HepG2 (cell line): ENCODE measurements around the gene PCNX1. TPM values are rescaled to one million over a fixed set of nuclear protein-coding genes. Genes with fewer than 3 reads are reported as not detected.

ENCODE experiments used
- ATAD3A ChIP-seq: sonication (generic); formaldehyde crosslinking; IDR thresholded peaks from 2 replicates; pipeline ENCODE4 v1.4.0; 2020; ENCODE audit warnings: missing genetic modification reagents
- ATF4 ChIP-seq, 2 experiments: fragments of 450-650 bp in 1 of 2; sonication (generic) in 1 of 2; formaldehyde crosslinking; IDR thresholded peaks; 2 replicates each; pipeline versions ENCODE4 v1.5.0 to v1.8.0; 2020 to 2022; ENCODE audit warnings: mild to moderate bottlenecking in 1 of 2, missing genetic modification reagents in 1 of 2
- CENPX ChIP-seq: sonication (generic); formaldehyde crosslinking; IDR thresholded peaks from 2 replicates; pipeline ENCODE4 v1.9.0; 2021; ENCODE audit warnings: mild to moderate bottlenecking, missing genetic modification reagents, moderate library complexity
- FOXA3 ChIP-seq: IDR thresholded peaks from 2 replicates; pipeline ENCODE4 v1.6.1; 2016; ENCODE audit warnings: missing genetic modification reagents, missing compliant biosample characterization
- LCORL ChIP-seq, 2 experiments: fragments of 450-650 bp in 1 of 2; sonication (generic) in 1 of 2; formaldehyde crosslinking in 1 of 2; IDR thresholded peaks; 2 replicates each; pipeline versions ENCODE4 v1.5.0 to v1.6.1; 2017 to 2020; ENCODE audit warnings: antibody characterized with exemption in 1 of 2, missing genetic modification reagents in 1 of 2
- MAX ChIP-seq: IDR thresholded peaks from 2 replicates; pipeline ENCODE4 v1.6.1; 2012; ENCODE audit warnings: inconsistent platforms
- MYPOP ChIP-seq: sonication (generic); formaldehyde crosslinking; IDR thresholded peaks from 2 replicates; pipeline ENCODE4 v1.8.1; 2023; ENCODE audit warnings: mild to moderate bottlenecking, moderate library complexity, missing genetic modification reagents
- PPARG ChIP-seq: conservative IDR thresholded peaks from 2 replicates; pipeline ENCODE4 v1.6.1; 2016; ENCODE audit warnings: missing biosample characterization, missing genetic modification reagents
- SAFB2 ChIP-seq: sonication (generic); formaldehyde crosslinking; IDR thresholded peaks from 2 replicates; pipeline ENCODE4 v1.5.1; 2020; ENCODE audit warnings: missing genetic modification reagents, low read depth, mild to moderate bottlenecking, borderline replicate concordance
- TFDP1 ChIP-seq: IDR thresholded peaks from 2 replicates; pipeline ENCODE4 v1.6.1; 2016; ENCODE audit warnings: missing compliant biosample characterization, missing genetic modification reagents, borderline replicate concordance
- XBP1 ChIP-seq: sonication (generic); formaldehyde crosslinking; IDR thresholded peaks from 2 replicates; pipeline ENCODE4 v1.5.0; 2020; ENCODE audit warnings: missing genetic modification reagents
- ZBTB21 ChIP-seq: sonication (generic); formaldehyde crosslinking; IDR thresholded peaks from 2 replicates; pipeline ENCODE4 v1.4.0; 2020; ENCODE audit warnings: missing genetic modification reagents
- ZBTB25 ChIP-seq: IDR thresholded peaks from 2 replicates; pipeline ENCODE4 v1.6.1; 2018; ENCODE audit warnings: missing genetic modification reagents
- ZGPAT ChIP-seq: IDR thresholded peaks from 2 replicates; pipeline ENCODE4 v1.6.1; 2016; ENCODE audit warnings: mild to moderate bottlenecking
- ZNF432 ChIP-seq: sonication (generic); formaldehyde crosslinking; IDR thresholded peaks from 2 replicates; pipeline ENCODE4 v1.5.0; 2020; ENCODE audit warnings: missing genetic modification reagents, mild to moderate bottlenecking, borderline replicate concordance
- ZNF547 ChIP-seq: sonication (generic); formaldehyde crosslinking; IDR thresholded peaks from 2 replicates; pipeline ENCODE4 v1.5.1; 2020; ENCODE audit warnings: mild to moderate bottlenecking, missing genetic modification reagents
- ZNF552 ChIP-seq: sonication (generic); formaldehyde crosslinking; IDR thresholded peaks from 2 replicates; pipeline ENCODE4 v1.9.0; 2022; ENCODE audit warnings: missing genetic modification reagents, mild to moderate bottlenecking, borderline replicate concordance
- ZNF564 ChIP-seq: sonication (generic); formaldehyde crosslinking; IDR thresholded peaks from 2 replicates; pipeline ENCODE4 v1.8.1; 2023; ENCODE audit warnings: mild to moderate bottlenecking, missing genetic modification reagents
- ZNF710 ChIP-seq: sonication (generic); formaldehyde crosslinking; IDR thresholded peaks from 2 replicates; pipeline ENCODE4 v1.5.0; 2020; ENCODE audit warnings: mild to moderate bottlenecking, missing genetic modification reagents, borderline replicate concordance
- ZNF749 ChIP-seq: sonication (generic); formaldehyde crosslinking; IDR thresholded peaks from 2 replicates; pipeline ENCODE4 v1.8.0; 2022; ENCODE audit warnings: mild to moderate bottlenecking, missing genetic modification reagents, moderate library complexity, borderline replicate concordance
- ZNF775 ChIP-seq: sonication (generic); formaldehyde crosslinking; IDR thresholded peaks from 2 replicates; pipeline ENCODE4 v1.4.0; 2020; ENCODE audit warnings: missing genetic modification reagents, mild to moderate bottlenecking, moderate library complexity, borderline replicate concordance
- polyA plus RNA-seq, 8 experiments: library from polyadenylated mRNA; depleted of rRNA in 3 of 8; stranded (reverse) in 7 of 8; unstranded in 1 of 8; fragments of >200 nt; fragmentation: Illumina TruSeq in 4 of 8; extraction: Trizol in 4 of 8; gene quantifications; 2 replicates each; pipeline versions ENCODE4 v1.2.1 to v1.2.3, GENCODE V29; 2011 to 2016; ENCODE audit warnings: low read depth in 4 of 8, missing spikeins in 1 of 8, mixed read lengths in 1 of 8; ENCODE audit not compliant: insufficient read depth in 1 of 8
- total RNA-seq, 5 experiments: library from RNA; depleted of rRNA; stranded (reverse); fragments of >200 nt; fragmentation: Illumina TruSeq; extraction: Trizol; gene quantifications; 2 replicates each; pipeline ENCODE4 v1.2.3, GENCODE V29; 2016; ENCODE audit warnings: low read depth in 1 of 5

Gene PCNX1
- total and polyA plus RNA-seq, 2 of the 13 experiments (the other 11 are each of a cell fraction or from before 2014, with no cell fraction given), result 24.9 to 30.3 TPM

GRCh38 chr14:70894868-70895267 lies 12.4 kb upstream of the PCNX1 start (continued):
- peak; percentile 79 for TF ChIP-seq FOXA3 (CRISPR knock-in tag)
- peak; percentile 67; the same call in 1 of the 2 replicates for TF ChIP-seq ZNF710 (CRISPR knock-in tag)
- TF ChIP-seq MYPOP (CRISPR knock-in tag), result no peak
- TF ChIP-seq SAFB2 (CRISPR knock-in tag), result no peak
- no peak for TF ChIP-seq ZNF432 (CRISPR knock-in tag)
- TF ChIP-seq ZBTB21 (CRISPR knock-in tag), result no peak
- TF ChIP-seq XBP1, result no peak
- no peak for TF ChIP-seq CENPX (CRISPR knock-in tag)
- no peak for TF ChIP-seq ZNF547 (CRISPR knock-in tag)
- TF ChIP-seq ZBTB25, result 0 out of 2 replicates have a peak, but pooled peaks have one; percentile 22
- TF ChIP-seq MAX, result peak; percentile 49; the same call in 1 of the 2 replicates
- no peak for TF ChIP-seq ZNF564 (CRISPR knock-in tag)
- TF ChIP-seq ZNF749 (CRISPR knock-in tag), result no peak
- no peak for TF ChIP-seq LCORL (IDR thresholded peaks at IDR 0.05)
- peak; percentile 39; the same call in 1 of the 2 replicates for TF ChIP-seq LCORL (CRISPR knock-in tag; IDR thresholded peaks at IDR 0.05)
- TF ChIP-seq TFDP1 (CRISPR knock-in tag), result peak; percentile 47; the same call in 1 of the 2 replicates
- no peak for TF ChIP-seq ATAD3A
- peak; percentile 45; the same call in 1 of the 2 replicates for TF ChIP-seq ZGPAT
- TF ChIP-seq ZNF775 (CRISPR knock-in tag), result no peak
- 0 out of 4 replicates have a peak, but pooled peaks of 1 of the 2 experiments have one; percentile 17 for TF ChIP-seq ATF4 (CRISPR knock-in tag; IDR thresholded peaks at IDR 0.05)
- no peak for TF ChIP-seq ZNF552 (CRISPR knock-in tag)
- TF ChIP-seq PPARG (CRISPR knock-in tag), result peak; percentile 41; the same call in 1 of the 2 replicates
